ENCODE results near the gene AMZ1. TPM values are rescaled to one million over a fixed set of nuclear protein-coding genes. Genes with fewer than 3 reads are reported as not detected.

Gene AMZ1
- total RNA-seq, 2 donors from 2014 or later, result not detected

- Histone ChIP-seq H3K27me3 (no peaks in the 10 kb centered on the region), H3K4me1 (no peaks in the 10 kb centered on the region), H3K9me3 (no peaks in the 10 kb centered on the region), H3K27ac (no peak overlapping the region), H3K36me3 (replicated peaks in 1 of 2; ENCODE audit: insufficient read depth in 1 of 2, low read depth in 2 of 2) (no peaks in the 10 kb centered on the region), H3K4me3 (no peak overlapping the region)
- WGBS, 2 donors, result 60 to 73% methylated on average over 10 to 30 of the region's 30 CpGs
- no peak for TF ChIP-seq CTCF (IDR thresholded peaks at IDR 0.05)
- no peak for TF ChIP-seq POLR2A (IDR thresholded peaks at IDR 0.05)
- peak; percentile 25 for ATAC-seq
- DNase-seq, result no peak
- intact Hi-C loops (cut with DNase I), result no loop called here
These were observed 24.7 kb upstream of the AMZ1 start for GRCh38 chr7:2663121-2663886.

GRCh38 chr7:2663960-2664359 is 24.0 kb upstream of the AMZ1 start:
- no peak for DNase-seq
- no peak overlapping the region for H3K27ac ChIP-seq
- no peak for TF ChIP-seq POLR2A (IDR thresholded peaks at IDR 0.05)
- no peak for TF ChIP-seq CTCF (IDR thresholded peaks at IDR 0.05)

GRCh38 chr7:2665359-2665791 is 22.6 kb upstream of the AMZ1 start:
- Histone ChIP-seq H3K4me3 (no peak overlapping the region), H3K4me1 (no peaks in the 10 kb centered on the region), H3K36me3 (replicated peaks in 1 of 2; ENCODE audit: insufficient read depth in 1 of 2, low read depth in 2 of 2) (no peaks in the 10 kb centered on the region), H3K27ac (no peak overlapping the region), H3K27me3 (no peaks in the 10 kb centered on the region), H3K9me3 (no peaks in the 10 kb centered on the region)
- intact Hi-C loops (cut with DNase I), result no loop called here
- ATAC-seq (no peak), DNase-seq (no peak)
- TF ChIP-seq POLR2A (IDR thresholded peaks at IDR 0.05) (no peak), CTCF (IDR thresholded peaks at IDR 0.05) (no peak)
- WGBS, 2 donors, result 53 to 56% methylated on average over 22 to 33 of the region's 33 CpGs

More at GRCh38 chr7:2663960-2664359, 24.0 kb upstream of the AMZ1 start:
- no peak overlapping the region for H3K4me3 ChIP-seq
- no peaks in the 10 kb centered on the region for H3K9me3 ChIP-seq
- intact Hi-C loops (cut with DNase I), result no loop called here
- H3K36me3 ChIP-seq (replicated peaks in 1 of 2; ENCODE audit: insufficient read depth in 1 of 2, low read depth in 2 of 2), result no peaks in the 10 kb centered on the region
- WGBS, 2 donors, result 49 to 51% methylated on average over 2 to 4 of the region's 4 CpGs
- no peak for ATAC-seq
- H3K4me1 ChIP-seq, result no peaks in the 10 kb centered on the region
- H3K27me3 ChIP-seq, result no peaks in the 10 kb centered on the region

- DNase-seq, result no peak
- H3K36me3 ChIP-seq (replicated peaks in 1 of 2; ENCODE audit: insufficient read depth in 1 of 2, low read depth in 2 of 2), result no peaks in the 10 kb centered on the region
- H3K27me3 ChIP-seq, result no peaks in the 10 kb centered on the region
- H3K4me1 ChIP-seq, result no peaks in the 10 kb centered on the region
- no peak for ATAC-seq
- no peak for TF ChIP-seq CTCF (IDR thresholded peaks at IDR 0.05)
- TF ChIP-seq POLR2A (IDR thresholded peaks at IDR 0.05), result no peak
- 57% methylated on average over 5 of the region's 6 CpGs; no CpG with 5 or more reads in 1 of the 2 donors for WGBS, 2 donors
- intact Hi-C loops (cut with DNase I), result no loop called here
- H3K9me3 ChIP-seq, result no peaks in the 10 kb centered on the region
- H3K4me3 ChIP-seq, result no peak overlapping the region
- no peak overlapping the region for H3K27ac ChIP-seq
These were observed 21.8 kb upstream of the AMZ1 start for GRCh38 chr7:2666155-2666554.

Measured in body of pancreas (tissue), 4 donors.